ENCODE measurements around the gene HAX1.
"Not testable (repeated sequence)": the region's sequence is repeated elsewhere in the genome, so short reads cannot be mapped to it uniquely, and the experiment has no call there.

GRCh38 chr1:154307670-154308270 lies 35.3 kb downstream of the HAX1 start:
- not testable (repeated sequence) for TF ChIP-seq CTCF, POLR2A (IDR thresholded peaks at IDR 0.05)
